SJCRH30 (cell line): Measurements from ENCODE around the gene TH. TPM values are rescaled to one million over a fixed set of nuclear protein-coding genes. Genes with fewer than 3 reads are reported as not detected.
"Not testable (repeated sequence)": the region's sequence is repeated elsewhere in the genome, so short reads cannot be mapped to it uniquely, and the experiment has no call there.

ENCODE experiments used
- DNase-seq, 2 experiments: peaks; one replicate each; pipeline ENCODE4 v3.0.0-alpha.2; 2015 to 2020
- H3K27ac ChIP-seq: fragments of 250-450 bp; sonication (Bioruptor Pico); 2 replicates; pipeline ENCODE4 v1.5.1; 2020; ENCODE audit warnings: mild to moderate bottlenecking, moderate library complexity
- H3K27me3 ChIP-seq: fragments of 250-450 bp; sonication (Bioruptor Pico); 2 replicates; pipeline ENCODE4 v1.5.1; 2020; ENCODE audit warnings: mild to moderate bottlenecking, moderate library complexity
- H3K36me3 ChIP-seq: fragments of 250-450 bp; sonication (Bioruptor Pico); 2 replicates; pipeline ENCODE4 v1.5.1; 2020; ENCODE audit warnings: mild to moderate bottlenecking, moderate library complexity
- H3K4me1 ChIP-seq: fragments of 250-450 bp; sonication (Bioruptor Pico); 2 replicates; pipeline ENCODE4 v1.5.1; 2020; ENCODE audit warnings: mild to moderate bottlenecking, moderate library complexity
- H3K4me3 ChIP-seq: fragments of 250-450 bp; sonication (Bioruptor Pico); 2 replicates; pipeline ENCODE4 v1.5.1; 2020; ENCODE audit warnings: mild to moderate bottlenecking, moderate library complexity
- H3K9me3 ChIP-seq: fragments of 250-450 bp; sonication (Bioruptor Pico); replicated peaks from 2 replicates; pipeline ENCODE4 v1.5.1; 2020; ENCODE audit warnings: mild to moderate bottlenecking, moderate library complexity
- total RNA-seq: library from RNA; depleted of rRNA; stranded (reverse); fragments of >200 nt; shearing (Covaris generic); gene quantifications from 2 replicates; pipeline ENCODE4 v1.2.3, GENCODE V29; 2014

The TH gene
- total RNA-seq, 1 experiment from 2014 or later: not detected

- Histone ChIP-seq H3K36me3 (no peaks in the 10 kb centered on the region), H3K4me3 (no peak overlapping the region), H3K9me3 (no peaks in the 10 kb centered on the region), H3K27ac (no peak overlapping the region), H3K4me1 (peaks cover 10% of the 10 kb centered on the region), H3K27me3 (peaks cover 14% of the 10 kb centered on the region)
- DNase-seq: no peak
Observed at GRCh38 chr11:2182075-2182474, 10.5 kb upstream of the TH start.

- H3K4me3 ChIP-seq: no peak overlapping the region
- no peak overlapping the region for H3K27ac ChIP-seq
- H3K27me3 ChIP-seq: peaks cover 14% of the 10 kb centered on the region
- peaks cover 12% of the 10 kb centered on the region for H3K4me1 ChIP-seq
- no peaks in the 10 kb centered on the region for H3K36me3 ChIP-seq
- no peak for DNase-seq
- no peaks in the 10 kb centered on the region for H3K9me3 ChIP-seq
Observed at GRCh38 chr11:2180789-2181370, 9.3 kb upstream of the TH start.

GRCh38 chr11:2180347-2180746 lies 8.7 kb upstream of the TH start:
- DNase-seq: no peak
- no peaks in the 10 kb centered on the region for H3K9me3 ChIP-seq
- peaks cover 14% of the 10 kb centered on the region for H3K4me1 ChIP-seq
- H3K4me3 ChIP-seq: no peak overlapping the region
- H3K27me3 ChIP-seq: peaks cover 14% of the 10 kb centered on the region
- no peaks in the 10 kb centered on the region for H3K36me3 ChIP-seq
- H3K27ac ChIP-seq: no peak overlapping the region

- no peak overlapping the region for H3K4me3 ChIP-seq
- peaks cover 14% of the 10 kb centered on the region for H3K4me1 ChIP-seq
- no peak overlapping the region for H3K27ac ChIP-seq
- no peaks in the 10 kb centered on the region for H3K9me3 ChIP-seq
- peaks cover 14% of the 10 kb centered on the region for H3K27me3 ChIP-seq
- no peak for DNase-seq
- H3K36me3 ChIP-seq: no peaks in the 10 kb centered on the region
Observed at GRCh38 chr11:2179516-2179915, 7.9 kb upstream of the TH start.

- Histone ChIP-seq H3K4me1 (peaks cover 14% of the 10 kb centered on the region), H3K27me3 (peaks cover 14% of the 10 kb centered on the region), H3K4me3 (no peak overlapping the region), H3K27ac (no peak overlapping the region), H3K9me3 (no peaks in the 10 kb centered on the region), H3K36me3 (no peaks in the 10 kb centered on the region)
- peak; percentile 40 to 54 for DNase-seq
Observed at GRCh38 chr11:2178906-2179494, 7.4 kb upstream of the TH start.

DNA sequence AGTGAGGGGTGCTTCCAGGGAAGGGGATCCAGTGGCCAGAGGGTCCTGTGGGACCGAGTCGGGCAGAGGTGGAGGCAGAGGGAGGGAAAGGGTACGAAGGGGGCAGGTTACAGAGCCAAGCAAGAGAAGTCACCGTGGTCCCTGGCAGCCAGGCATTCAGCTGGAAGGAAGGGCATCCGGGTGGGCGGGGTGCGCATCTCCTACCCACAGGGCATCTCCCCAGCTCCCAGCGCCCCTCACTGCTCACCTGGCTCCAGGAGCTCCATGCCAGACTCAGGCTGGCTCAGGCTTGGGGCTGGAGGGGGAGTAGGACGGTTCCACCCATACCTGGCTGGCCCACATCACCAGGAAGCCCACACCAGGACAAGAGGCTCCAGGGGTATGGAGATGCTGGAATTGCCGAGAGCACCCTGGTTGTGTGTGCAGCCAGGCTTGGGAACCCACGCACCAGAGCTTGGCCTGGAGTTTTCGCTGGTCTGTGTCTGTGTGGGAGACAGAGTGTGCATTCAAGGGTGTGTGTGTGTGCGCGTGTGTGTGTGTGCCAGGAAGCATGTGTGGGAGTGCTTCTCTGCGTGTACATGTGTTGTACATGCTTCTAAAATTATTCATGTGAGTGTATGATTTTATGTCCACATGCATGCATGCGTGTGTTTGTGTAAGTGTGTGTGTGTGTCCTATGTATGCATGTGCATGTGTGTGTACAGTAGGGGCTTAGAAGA lies 6.6 kb upstream of the TH start:
- DNase-seq, H3K27ac ChIP-seq, H3K9me3 ChIP-seq, H3K36me3 ChIP-seq, H3K4me3 ChIP-seq: not testable (repeated sequence)
- Histone ChIP-seq H3K4me1 (peaks cover 14% of the 10 kb centered on the region), H3K27me3 (peaks cover 14% of the 10 kb centered on the region)

DNA sequence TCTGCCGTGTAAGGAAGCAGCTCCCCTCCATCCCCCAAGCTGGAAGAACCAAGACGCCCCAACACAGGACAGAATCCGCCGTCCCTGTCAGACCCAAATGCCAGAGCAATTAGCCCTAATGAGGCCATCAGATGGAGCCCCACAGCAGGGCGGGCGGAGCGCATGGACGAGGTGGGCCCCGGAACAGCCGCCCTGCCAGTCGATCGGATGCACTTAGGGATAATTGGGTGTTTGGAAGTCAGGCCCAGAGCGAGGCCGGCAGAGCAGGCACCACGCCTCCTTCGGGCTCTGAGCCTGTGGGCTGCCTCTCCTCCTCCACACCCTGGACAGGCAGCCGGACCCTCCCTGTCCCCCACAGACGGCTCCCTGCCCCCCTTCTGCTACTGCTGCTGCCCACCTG lies 5.5 kb upstream of the TH start:
- Histone ChIP-seq H3K36me3 (no peaks in the 10 kb centered on the region), H3K27me3 (peaks cover 13% of the 10 kb centered on the region), H3K4me3 (no peak overlapping the region), H3K9me3 (no peaks in the 10 kb centered on the region), H3K4me1 (peaks cover 14% of the 10 kb centered on the region), H3K27ac (no peak overlapping the region)
- no peak for DNase-seq

GRCh38 chr11:2176389-2176900 lies 4.8 kb upstream of the TH start:
- peaks cover 14% of the 10 kb centered on the region for H3K4me1 ChIP-seq

DNA sequence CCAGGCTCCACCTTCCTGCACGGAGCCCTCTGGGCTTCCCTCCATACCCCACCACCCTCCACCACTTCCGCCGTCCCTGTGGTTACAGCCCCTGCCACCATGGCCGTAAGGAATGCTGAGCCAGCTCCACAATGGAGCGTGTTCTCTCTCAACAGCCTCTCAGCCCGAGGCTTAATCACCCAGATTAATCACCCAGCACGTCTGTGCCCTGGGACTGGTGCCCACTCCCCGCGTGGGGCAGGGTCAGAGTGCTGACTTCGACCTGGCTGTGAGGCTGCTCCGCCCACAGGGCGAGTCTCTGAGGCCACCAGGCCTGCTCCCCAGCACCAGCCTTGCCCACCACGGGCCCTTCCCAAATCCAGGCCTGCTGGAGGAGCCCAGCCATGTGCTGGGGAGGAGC lies 4.0 kb upstream of the TH start:
- Histone ChIP-seq H3K36me3 (no peaks in the 10 kb centered on the region), H3K27me3 (peaks cover 7% of the 10 kb centered on the region), H3K4me3 (no peak overlapping the region), H3K27ac (no peak overlapping the region), H3K9me3 (no peaks in the 10 kb centered on the region), H3K4me1 (peaks cover 14% of the 10 kb centered on the region)
- DNase-seq: peak; percentile 54 to 55

More at GRCh38 chr11:2176389-2176900, 4.8 kb upstream of the TH start:
- H3K27me3 ChIP-seq: peaks cover 11% of the 10 kb centered on the region
- no peak overlapping the region for H3K4me3 ChIP-seq
- H3K9me3 ChIP-seq: no peaks in the 10 kb centered on the region
- no peak overlapping the region for H3K27ac ChIP-seq
- DNase-seq: no peak
- H3K36me3 ChIP-seq: no peaks in the 10 kb centered on the region

GRCh38 chr11:2174361-2174760 lies 2.7 kb upstream of the TH start:
- Histone ChIP-seq H3K4me1 (peaks cover 14% of the 10 kb centered on the region), H3K27me3 (no peaks in the 10 kb centered on the region), H3K27ac (no peak overlapping the region), H3K36me3 (no peaks in the 10 kb centered on the region), H3K4me3 (no peak overlapping the region), H3K9me3 (no peaks in the 10 kb centered on the region)
- no peak for DNase-seq

- no peaks in the 10 kb centered on the region for H3K9me3 ChIP-seq
- H3K36me3 ChIP-seq: no peaks in the 10 kb centered on the region
- H3K27me3 ChIP-seq: no peaks in the 10 kb centered on the region
- no peak overlapping the region for H3K27ac ChIP-seq
- no peak overlapping the region for H3K4me3 ChIP-seq
- DNase-seq: no peak
- H3K4me1 ChIP-seq: peaks cover 8% of the 10 kb centered on the region
Observed at GRCh38 chr11:2173761-2174160, 2.1 kb upstream of the TH start.

DNA sequence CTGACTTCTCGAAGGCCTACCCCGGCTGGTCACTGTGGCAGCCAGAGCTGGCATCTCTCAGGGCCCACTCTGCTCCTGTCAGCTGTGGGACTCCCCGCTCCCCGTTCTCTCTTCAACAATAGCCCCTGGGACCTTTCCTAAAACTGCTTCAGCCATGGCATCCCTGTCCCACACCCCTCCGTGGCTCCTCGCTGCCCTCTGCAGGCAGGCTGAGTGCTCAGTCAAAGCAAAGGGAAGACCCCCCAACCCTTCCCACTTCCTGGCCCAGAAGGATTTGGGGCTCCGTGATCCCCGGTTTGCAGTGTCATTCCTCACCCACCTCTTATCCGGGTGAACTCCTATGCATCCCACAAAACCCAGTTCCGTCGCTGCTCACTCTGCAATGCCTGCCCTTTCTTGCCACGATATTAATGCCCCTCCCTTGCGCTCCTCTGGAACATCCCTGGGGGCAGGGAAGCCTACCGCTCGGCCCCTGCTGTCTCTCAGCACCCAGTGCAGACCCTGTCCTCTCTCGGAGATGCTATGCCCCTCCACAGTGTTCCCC lies 1.6 kb upstream of the TH start:
- DNase-seq: peak in 1 of 2 experiments; percentile 40
- H3K27ac ChIP-seq: no peak overlapping the region
- no peaks in the 10 kb centered on the region for H3K27me3 ChIP-seq
- peaks cover 4% of the 10 kb centered on the region for H3K4me1 ChIP-seq
- no peak overlapping the region for H3K4me3 ChIP-seq
- H3K9me3 ChIP-seq: no peaks in the 10 kb centered on the region
- no peaks in the 10 kb centered on the region for H3K36me3 ChIP-seq

- no peaks in the 10 kb centered on the region for H3K9me3 ChIP-seq
- no peaks in the 10 kb centered on the region for H3K36me3 ChIP-seq
- peaks cover 4% of the 10 kb centered on the region for H3K4me1 ChIP-seq
- no peak overlapping the region for H3K4me3 ChIP-seq
- no peaks in the 10 kb centered on the region for H3K27me3 ChIP-seq
- no peak for DNase-seq
- H3K27ac ChIP-seq: no peak overlapping the region
Observed at GRCh38 chr11:2172676-2173075, 1.1 kb upstream of the TH start.

- H3K27ac ChIP-seq: no peak overlapping the region
- no peak overlapping the region for H3K4me3 ChIP-seq
- no peaks in the 10 kb centered on the region for H3K4me1 ChIP-seq
- no peaks in the 10 kb centered on the region for H3K36me3 ChIP-seq
- no peaks in the 10 kb centered on the region for H3K27me3 ChIP-seq
- no peak for DNase-seq
- no peaks in the 10 kb centered on the region for H3K9me3 ChIP-seq
Observed at GRCh38 chr11:2169626-2170570, 1.7 kb downstream of the TH start.
